AG04450 (cell line): ENCODE results near the gene TWF2. TPM values are rescaled to one million over a fixed set of nuclear protein-coding genes. Genes with fewer than 3 reads are reported as not detected.

ENCODE experiments used
- CTCF ChIA-PET: fragments of 300-600, 350-600 bp; formaldehyde crosslinking; extraction: SDS; loops from one replicate; lab custom pipeline; 2022; ENCODE audit warnings: antibody characterized with exemption, inconsistent platforms; lab: Charles Lee
- POLR2A ChIA-PET: fragments of 350-600 bp; formaldehyde crosslinking; extraction: SDS; loops from one replicate; lab custom pipeline; 2021; ENCODE audit warnings: antibody characterized with exemption, inconsistent platforms; lab: Yijun Ruan, JAX
- DNase-seq: peaks from one replicate; pipeline ENCODE4 v3.0.0-alpha.2; 2011; ENCODE audit warnings: low read depth, low spot score
- H3K27ac ChIP-seq: one replicate; pipeline ENCODE4 v1.5.1; 2012; ENCODE audit warnings: low read depth, low read length, control low read depth
- H3K27me3 ChIP-seq: one replicate; pipeline ENCODE4 v1.6.0; 2012; ENCODE audit warnings: low read length; ENCODE audit not compliant: control insufficient read depth, insufficient read depth
- H3K4me3 ChIP-seq: 2 replicates; pipeline ENCODE4 v1.5.1; 2011; ENCODE audit warnings: mild to moderate bottlenecking, low read depth, low read length, control low read depth
- H3K9me3 ChIP-seq: 2 replicates; pipeline ENCODE4 v1.5.1; 2012; ENCODE audit warnings: low read length; ENCODE audit not compliant: control insufficient read depth, insufficient read depth
- CTCF ChIP-seq: IDR thresholded peaks from 2 replicates; pipeline ENCODE4 v1.5.1; 2011; ENCODE audit warnings: low read depth, low read length, control low read depth, inconsistent platforms
- polyA plus RNA-seq: library from polyadenylated mRNA; depleted of rRNA; stranded (reverse); fragments of >200 nt; gene quantifications from 2 replicates; pipeline ENCODE4 v1.2.3, GENCODE V29; 2011; rRNA removed
- small RNA-seq: library from RNA; depleted of rRNA; stranded (forward); fragments of <200 nt; gene quantifications from one replicate; pipeline ENCODE3, GENCODE V24; 2012; ENCODE audit warnings: low read depth; ENCODE audit not compliant: insufficient read length

Gene TWF2
- polyA plus RNA-seq, 1 experiment: 96.6 TPM

GRCh38 chr3:52181543-52181942 is 57.4 kb downstream of the TWF2 start:
- no peak for DNase-seq
- Histone ChIP-seq H3K9me3 (no peaks in the 10 kb centered on the region), H3K4me3 (no peak overlapping the region), H3K27me3 (peaks cover 2% of the 10 kb centered on the region), H3K27ac (no peak overlapping the region)
- ChIA-PET CTCF (interaction anchor here (1.8 kb wide), 1 partner anchor 39 kb away, joined by 5 read pairs; no protein-coding TSS in a partner anchor), POLR2A (interaction anchor here (0.5 to 0.7 kb wide), 2 partner anchors 23 to 33 kb away, joined by 3 to 6 read pairs; no protein-coding TSS in a partner anchor)
- TF ChIP-seq CTCF: no peak

Small RNA genes within 50 kb of the gene (small RNA-seq; reads per million reads assigned to genes)
- 98,839 reads per million, percentile 100 among the genes with 10 or more reads in this experiment for gene MIRLET7G

Other genes with a start within 250 kb of the TWF2 start
- 1,368 and 1,889 TPM in 2 replicates for gene RPL29, start 243.3 kb downstream of the TWF2 start, polyA plus RNA-seq
- 17.8 and 19.9 TPM in 2 replicates for gene DUSP7, start 182.6 kb downstream of the TWF2 start, polyA plus RNA-seq
- gene POC1A, start 84.7 kb downstream of the TWF2 start, polyA plus RNA-seq: 4.1 and 4.5 TPM in 2 replicates
- gene ALAS1, start 41.0 kb downstream of the TWF2 start, polyA plus RNA-seq: 61.4 and 61.7 TPM in 2 replicates
- 0.02 and 0.05 TPM in 2 replicates for gene TLR9, start 13.5 kb downstream of the TWF2 start, polyA plus RNA-seq
- gene PPM1M, start 6.6 kb upstream of the TWF2 start, polyA plus RNA-seq: 29.2 and 34.4 TPM in 2 replicates
- 69.2 and 77.6 TPM in 2 replicates for gene WDR82, start 39.5 kb upstream of the TWF2 start, polyA plus RNA-seq
- 4.0 and 5.5 TPM in 2 replicates for gene GLYCTK, start 48.7 kb upstream of the TWF2 start, polyA plus RNA-seq
- gene DNAH1, start 77.2 kb upstream of the TWF2 start, polyA plus RNA-seq: 1.4 and 1.9 TPM in 2 replicates
- gene BAP1, start 170.8 kb upstream of the TWF2 start, polyA plus RNA-seq: 44.1 and 48.7 TPM in 2 replicates
- gene PHF7, start 171.5 kb upstream of the TWF2 start, polyA plus RNA-seq: 1.8 and 2.6 TPM in 2 replicates
- gene SEMA3G, start 205.9 kb upstream of the TWF2 start, polyA plus RNA-seq: 0.02 TPM in 1 of 2 replicates, not detected in the other
- gene TNNC1, start 214.9 kb upstream of the TWF2 start, polyA plus RNA-seq: 1.7 and 1.9 TPM in 2 replicates
- gene NISCH, start 216.4 kb upstream of the TWF2 start, polyA plus RNA-seq: 71.0 and 73.0 TPM in 2 replicates